Suprapubic skin (tissue), 3 donors: Measurements from ENCODE around the gene ARHGDIB.

ENCODE experiments used
- EP300 ChIP-seq: sonication (generic); formaldehyde crosslinking; IDR thresholded peaks from one replicate; pipeline ENCODE4 v1.6.1; 2017; ENCODE audit warnings: antibody characterized with exemption
- TF ChIP-seq, protein P1 (sequence below), 2 donors: fragments of 200-600 bp in 1 of 2; fragments of 450-650 bp in 1 of 2; sonication (generic) in 1 of 2; IDR thresholded peaks; one replicate each; pipeline ENCODE4 v1.5.1; 2016 to 2019; ENCODE audit warnings: antibody characterized with exemption in 2 of 2, mild to moderate bottlenecking in 1 of 2, moderate library complexity in 1 of 2

DNA sequence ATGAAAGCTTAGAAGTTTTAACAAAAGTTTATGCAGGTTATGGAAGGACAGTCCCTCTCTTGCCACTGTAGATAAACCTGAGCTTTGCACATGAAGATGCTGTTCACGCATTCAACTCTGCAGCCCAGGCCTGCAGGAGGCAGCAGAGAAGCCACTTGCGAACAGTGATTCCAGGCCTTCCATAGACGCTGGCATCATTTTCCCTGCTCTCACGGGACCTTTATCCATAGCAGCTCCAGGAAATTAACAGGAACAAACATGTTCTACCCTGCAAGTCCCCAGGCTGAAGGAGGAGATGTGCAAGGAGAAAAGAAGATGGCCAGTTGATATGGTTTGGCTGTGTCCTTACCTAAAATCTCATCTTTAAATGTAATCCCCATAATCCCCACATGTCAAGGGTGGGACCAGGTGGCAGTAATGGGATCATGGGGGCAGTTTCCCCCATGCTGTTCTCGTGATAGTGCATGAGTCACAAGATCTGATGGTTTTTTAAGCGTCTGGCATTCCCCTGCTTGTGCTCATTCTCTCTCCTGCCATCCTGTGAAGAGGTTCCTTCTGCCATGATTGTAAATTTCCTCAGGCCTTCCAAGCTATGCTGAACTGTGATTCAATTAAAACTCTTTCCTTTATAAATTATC lies 25.1 kb downstream of the ARHGDIB start:
- TF ChIP-seq, protein P1, sequence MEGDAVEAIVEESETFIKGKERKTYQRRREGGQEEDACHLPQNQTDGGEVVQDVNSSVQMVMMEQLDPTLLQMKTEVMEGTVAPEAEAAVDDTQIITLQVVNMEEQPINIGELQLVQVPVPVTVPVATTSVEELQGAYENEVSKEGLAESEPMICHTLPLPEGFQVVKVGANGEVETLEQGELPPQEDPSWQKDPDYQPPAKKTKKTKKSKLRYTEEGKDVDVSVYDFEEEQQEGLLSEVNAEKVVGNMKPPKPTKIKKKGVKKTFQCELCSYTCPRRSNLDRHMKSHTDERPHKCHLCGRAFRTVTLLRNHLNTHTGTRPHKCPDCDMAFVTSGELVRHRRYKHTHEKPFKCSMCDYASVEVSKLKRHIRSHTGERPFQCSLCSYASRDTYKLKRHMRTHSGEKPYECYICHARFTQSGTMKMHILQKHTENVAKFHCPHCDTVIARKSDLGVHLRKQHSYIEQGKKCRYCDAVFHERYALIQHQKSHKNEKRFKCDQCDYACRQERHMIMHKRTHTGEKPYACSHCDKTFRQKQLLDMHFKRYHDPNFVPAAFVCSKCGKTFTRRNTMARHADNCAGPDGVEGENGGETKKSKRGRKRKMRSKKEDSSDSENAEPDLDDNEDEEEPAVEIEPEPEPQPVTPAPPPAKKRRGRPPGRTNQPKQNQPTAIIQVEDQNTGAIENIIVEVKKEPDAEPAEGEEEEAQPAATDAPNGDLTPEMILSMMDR (IDR thresholded peaks at IDR 0.05) = no peak
- TF ChIP-seq EP300 = no peak
